ENCODE results near the gene CASP2.

The CASP2 gene

GRCh38 chr7:143271240-143271639 lies 16.9 kb upstream of the CASP2 start:
- H3K4me3 ChIP-seq (replicated peaks; ENCODE audit: insufficient read depth, low read length), result no peak overlapping the region

GRCh38 chr7:143272871-143273270 lies 15.3 kb upstream of the CASP2 start:
- no peak overlapping the region for H3K4me3 ChIP-seq (replicated peaks; ENCODE audit: insufficient read depth, low read length)
- no peaks in the 10 kb centered on the region for H3K27me3 ChIP-seq (ENCODE audit: insufficient read depth, poor library complexity, severe bottlenecking)
- H3K27ac ChIP-seq (replicated peaks), result no peak overlapping the region
- DNase-seq (ENCODE audit: low read depth in 1 of 2, low spot score in 1 of 2), result no peak
- TF ChIP-seq REST (IDR thresholded peaks at IDR 0.05; ENCODE audit: insufficient replicate concordance, low read depth) (no peak), POLR2AphosphoS5 (IDR thresholded peaks at IDR 0.05; ENCODE audit: low read depth) (no peak), GABPA (IDR thresholded peaks at IDR 0.05; ENCODE audit: low read depth) (no peak), CTCF (IDR thresholded peaks at IDR 0.05; ENCODE audit: insufficient read depth, low read length) (no peak), SPI1 (IDR thresholded peaks at IDR 0.05; ENCODE audit: borderline replicate concordance, low read depth) (no peak)

More at GRCh38 chr7:143271240-143271639, 16.9 kb upstream of the CASP2 start:
- TF ChIP-seq CTCF (IDR thresholded peaks at IDR 0.05; ENCODE audit: insufficient read depth, low read length) (no peak), GABPA (IDR thresholded peaks at IDR 0.05; ENCODE audit: low read depth) (no peak), SPI1 (IDR thresholded peaks at IDR 0.05; ENCODE audit: borderline replicate concordance, low read depth) (no peak), POLR2AphosphoS5 (IDR thresholded peaks at IDR 0.05; ENCODE audit: low read depth) (no peak), REST (IDR thresholded peaks at IDR 0.05; ENCODE audit: insufficient replicate concordance, low read depth) (no peak)
- Histone ChIP-seq H3K27ac (replicated peaks) (no peak overlapping the region), H3K27me3 (ENCODE audit: insufficient read depth, poor library complexity, severe bottlenecking) (no peaks in the 10 kb centered on the region)
- DNase-seq (ENCODE audit: low read depth in 1 of 2, low spot score in 1 of 2), result no peak

GRCh38 chr7:143279186-143280098 lies 8.7 kb upstream of the CASP2 start:
- no peak for DNase-seq (ENCODE audit: low read depth in 1 of 2, low spot score in 1 of 2)
- H3K27ac ChIP-seq (replicated peaks), result no peak overlapping the region
- TF ChIP-seq GABPA (IDR thresholded peaks at IDR 0.05; ENCODE audit: low read depth) (no peak), REST (IDR thresholded peaks at IDR 0.05; ENCODE audit: insufficient replicate concordance, low read depth) (no peak), SPI1 (IDR thresholded peaks at IDR 0.05; ENCODE audit: borderline replicate concordance, low read depth) (no peak), POLR2AphosphoS5 (IDR thresholded peaks at IDR 0.05; ENCODE audit: low read depth) (no peak), CTCF (IDR thresholded peaks at IDR 0.05; ENCODE audit: insufficient read depth, low read length) (no peak)
- no peak overlapping the region for H3K4me3 ChIP-seq (replicated peaks; ENCODE audit: insufficient read depth, low read length)
- no peaks in the 10 kb centered on the region for H3K27me3 ChIP-seq (ENCODE audit: insufficient read depth, poor library complexity, severe bottlenecking)

All from HL-60 (cell line).